Hematopoietic multipotent progenitor cell treated with erythropoietin and hydrocortisone succinate and interleukin-3 and kit ligand, for 8 days (in vitro differentiated cells): ENCODE data around the gene ADCK1.

Experiments used
- DNase-seq: peaks from one replicate; pipeline ENCODE4 v3.0.0-alpha.2; 2015

ADCK1 gene

GRCh38 chr14:77812028-77812427 is 12.1 kb downstream of the ADCK1 start:
- no peak for DNase-seq

GRCh38 chr14:77812682-77813081 is 12.8 kb downstream of the ADCK1 start:
- DNase-seq: peak; percentile 62

- peak; percentile 41 for DNase-seq
Measured at GRCh38 chr14:77822307-77822706, 22.4 kb downstream of the ADCK1 start.

- DNase-seq: peak; percentile 79
Measured at GRCh38 chr14:77822741-77823140, 22.8 kb downstream of the ADCK1 start.

GRCh38 chr14:77823378-77823777 is 23.5 kb downstream of the ADCK1 start:
- no peak for DNase-seq

- peak; percentile 100 for DNase-seq
Measured at GRCh38 chr14:77825895-77826519, 26.1 kb downstream of the ADCK1 start.

GRCh38 chr14:77830692-77831091 is 30.8 kb downstream of the ADCK1 start:
- no peak for DNase-seq

GRCh38 chr14:77832297-77832696 is 32.4 kb downstream of the ADCK1 start:
- no peak for DNase-seq

- no peak for DNase-seq
Measured at GRCh38 chr14:77837926-77838325, 38.0 kb downstream of the ADCK1 start.

- DNase-seq: no peak
Measured at GRCh38 chr14:77838831-77839511, 39.1 kb downstream of the ADCK1 start.

- DNase-seq: no peak
Measured at GRCh38 chr14:77843195-77843594, 43.3 kb downstream of the ADCK1 start.

GRCh38 chr14:77843651-77844050 is 43.7 kb downstream of the ADCK1 start:
- DNase-seq: no peak

- no peak for DNase-seq
Measured at GRCh38 chr14:77844802-77845201, 44.9 kb downstream of the ADCK1 start.

GRCh38 chr14:77848031-77848430 is 48.1 kb downstream of the ADCK1 start:
- no peak for DNase-seq

GRCh38 chr14:77849711-77850110 is 49.8 kb downstream of the ADCK1 start:
- DNase-seq: no peak

GRCh38 chr14:77853919-77854318 is 54.0 kb downstream of the ADCK1 start:
- DNase-seq: no peak

GRCh38 chr14:77856941-77857340 is 57.0 kb downstream of the ADCK1 start:
- DNase-seq: peak; percentile 42

GRCh38 chr14:77859934-77860570 is 60.1 kb downstream of the ADCK1 start:
- peak; percentile 93 for DNase-seq

GRCh38 chr14:77861201-77861600 is 61.3 kb downstream of the ADCK1 start:
- no peak for DNase-seq

- peak; percentile 76 for DNase-seq
Measured at GRCh38 chr14:77862154-77862786, 62.4 kb downstream of the ADCK1 start.

- DNase-seq: no peak
Measured at GRCh38 chr14:77864085-77864484, 64.2 kb downstream of the ADCK1 start.

- no peak for DNase-seq
Measured at GRCh38 chr14:77864580-77864979, 64.7 kb downstream of the ADCK1 start.

GRCh38 chr14:77865455-77865854 is 65.5 kb downstream of the ADCK1 start:
- DNase-seq: no peak

GRCh38 chr14:77866932-77867331 is 67.0 kb downstream of the ADCK1 start:
- DNase-seq: no peak
